Liver (tissue), 3 donors: ENCODE results near the gene ASCL5.

Experiments used
- EGR1 ChIP-seq, 2 donors: IDR thresholded peaks; 2 replicates each; pipeline ENCODE4 v1.6.1; 2016 to 2018; ENCODE audit warnings: antibody characterized with exemption in 2 of 2, low read depth in 2 of 2
- HNF4A ChIP-seq, 2 donors: conservative IDR thresholded peaks; 2 replicates each; pipeline ENCODE4 v1.6.1; 2016; ENCODE audit warnings: antibody characterized with exemption in 2 of 2, mild to moderate bottlenecking in 2 of 2
- JUND ChIP-seq, 2 donors: IDR thresholded peaks; 2 replicates each; pipeline ENCODE4 v1.6.1; 2016; ENCODE audit warnings: antibody characterized with exemption in 2 of 2
- RAD21 ChIP-seq, 2 donors: IDR thresholded peaks; 2 replicates each; pipeline ENCODE4 v1.6.1; 2016; ENCODE audit warnings: antibody characterized with exemption in 2 of 2, mild to moderate bottlenecking in 2 of 2
- RXRA ChIP-seq, 2 donors: IDR thresholded peaks; 2 replicates each; pipeline ENCODE4 v1.6.1; 2017 to 2018; ENCODE audit warnings: antibody characterized with exemption in 2 of 2, mild to moderate bottlenecking in 1 of 2
- SP1 ChIP-seq: IDR thresholded peaks from 2 replicates; pipeline ENCODE4 v1.6.1; 2018; ENCODE audit warnings: antibody characterized with exemption, mild to moderate bottlenecking
- TAF1 ChIP-seq: conservative IDR thresholded peaks from 2 replicates; pipeline ENCODE4 v1.6.1; 2016; ENCODE audit warnings: antibody characterized with exemption, mild to moderate bottlenecking
- YY1 ChIP-seq: IDR thresholded peaks from 2 replicates; pipeline ENCODE4 v1.6.1; 2016; ENCODE audit warnings: antibody characterized with exemption, mild to moderate bottlenecking
- TF ChIP-seq, protein P1 (sequence below): fragments of 150-350 bp; IDR thresholded peaks from 2 replicates; pipeline ENCODE4 v1.5.1; 2017; ENCODE audit warnings: improper control_type of control experiment, low read depth, low read length; ENCODE audit not compliant: missing input control
- TF ChIP-seq, protein P2 (sequence below): IDR thresholded peaks from 2 replicates; pipeline ENCODE4 v1.6.1; 2016; ENCODE audit warnings: antibody characterized with exemption
- TF ChIP-seq, protein P3 (sequence below): IDR thresholded peaks from 2 replicates; pipeline ENCODE4 v1.6.1; 2016; ENCODE audit warnings: antibody characterized with exemption
- TF ChIP-seq, protein P4 (sequence below): IDR thresholded peaks from 2 replicates; pipeline ENCODE4 v1.6.1; 2016; ENCODE audit warnings: antibody characterized with exemption
- TF ChIP-seq, protein P5 (sequence below): IDR thresholded peaks from 2 replicates; pipeline ENCODE4 v1.6.1; 2016; ENCODE audit warnings: antibody characterized with exemption, mild to moderate bottlenecking
- donor health status: healthy.
- donor health status: healthy.

DNA sequence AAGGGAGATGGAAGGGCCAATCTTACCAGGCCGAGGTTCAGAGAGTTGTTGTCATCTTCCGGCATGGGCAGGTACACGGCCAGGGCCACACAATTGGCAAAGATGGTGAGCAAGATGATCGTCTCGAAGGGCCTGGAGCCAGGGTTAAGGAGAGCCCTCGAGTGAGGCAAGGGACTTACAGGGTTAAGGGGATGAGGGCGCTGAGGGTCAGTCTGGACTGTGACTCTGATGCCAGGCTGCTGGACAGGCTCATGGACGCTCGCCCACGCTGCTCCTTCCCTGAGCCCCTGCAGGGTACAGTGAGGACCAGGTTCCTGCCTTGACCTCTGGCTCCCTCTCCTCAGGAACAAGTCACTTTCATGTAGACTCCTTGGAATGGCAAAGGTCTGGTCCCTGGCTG, 16.8 kb downstream of the ASCL5 start:
- TF ChIP-seq HNF4A (conservative IDR thresholded peaks at IDR 0.05) (no peak), RAD21 (IDR thresholded peaks at IDR 0.05) (no peak), YY1 (no peak), TAF1 (no peak), EGR1 (IDR thresholded peaks at IDR 0.05; ENCODE audit: low read depth in 2 of 2) (no peak), JUND (IDR thresholded peaks at IDR 0.05) (no peak), RXRA (IDR thresholded peaks at IDR 0.05) (no peak), SP1 (no peak)
- TF ChIP-seq, protein P1, sequence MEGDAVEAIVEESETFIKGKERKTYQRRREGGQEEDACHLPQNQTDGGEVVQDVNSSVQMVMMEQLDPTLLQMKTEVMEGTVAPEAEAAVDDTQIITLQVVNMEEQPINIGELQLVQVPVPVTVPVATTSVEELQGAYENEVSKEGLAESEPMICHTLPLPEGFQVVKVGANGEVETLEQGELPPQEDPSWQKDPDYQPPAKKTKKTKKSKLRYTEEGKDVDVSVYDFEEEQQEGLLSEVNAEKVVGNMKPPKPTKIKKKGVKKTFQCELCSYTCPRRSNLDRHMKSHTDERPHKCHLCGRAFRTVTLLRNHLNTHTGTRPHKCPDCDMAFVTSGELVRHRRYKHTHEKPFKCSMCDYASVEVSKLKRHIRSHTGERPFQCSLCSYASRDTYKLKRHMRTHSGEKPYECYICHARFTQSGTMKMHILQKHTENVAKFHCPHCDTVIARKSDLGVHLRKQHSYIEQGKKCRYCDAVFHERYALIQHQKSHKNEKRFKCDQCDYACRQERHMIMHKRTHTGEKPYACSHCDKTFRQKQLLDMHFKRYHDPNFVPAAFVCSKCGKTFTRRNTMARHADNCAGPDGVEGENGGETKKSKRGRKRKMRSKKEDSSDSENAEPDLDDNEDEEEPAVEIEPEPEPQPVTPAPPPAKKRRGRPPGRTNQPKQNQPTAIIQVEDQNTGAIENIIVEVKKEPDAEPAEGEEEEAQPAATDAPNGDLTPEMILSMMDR, result no peak
- TF ChIP-seq, protein P2, sequence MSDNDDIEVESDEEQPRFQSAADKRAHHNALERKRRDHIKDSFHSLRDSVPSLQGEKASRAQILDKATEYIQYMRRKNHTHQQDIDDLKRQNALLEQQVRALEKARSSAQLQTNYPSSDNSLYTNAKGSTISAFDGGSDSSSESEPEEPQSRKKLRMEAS, result no peak
- TF ChIP-seq, protein P3, sequence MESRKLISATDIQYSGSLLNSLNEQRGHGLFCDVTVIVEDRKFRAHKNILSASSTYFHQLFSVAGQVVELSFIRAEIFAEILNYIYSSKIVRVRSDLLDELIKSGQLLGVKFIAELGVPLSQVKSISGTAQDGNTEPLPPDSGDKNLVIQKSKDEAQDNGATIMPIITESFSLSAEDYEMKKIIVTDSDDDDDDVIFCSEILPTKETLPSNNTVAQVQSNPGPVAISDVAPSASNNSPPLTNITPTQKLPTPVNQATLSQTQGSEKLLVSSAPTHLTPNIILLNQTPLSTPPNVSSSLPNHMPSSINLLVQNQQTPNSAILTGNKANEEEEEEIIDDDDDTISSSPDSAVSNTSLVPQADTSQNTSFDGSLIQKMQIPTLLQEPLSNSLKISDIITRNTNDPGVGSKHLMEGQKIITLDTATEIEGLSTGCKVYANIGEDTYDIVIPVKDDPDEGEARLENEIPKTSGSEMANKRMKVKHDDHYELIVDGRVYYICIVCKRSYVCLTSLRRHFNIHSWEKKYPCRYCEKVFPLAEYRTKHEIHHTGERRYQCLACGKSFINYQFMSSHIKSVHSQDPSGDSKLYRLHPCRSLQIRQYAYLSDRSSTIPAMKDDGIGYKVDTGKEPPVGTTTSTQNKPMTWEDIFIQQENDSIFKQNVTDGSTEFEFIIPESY, result no peak
- TF ChIP-seq, protein P4, sequence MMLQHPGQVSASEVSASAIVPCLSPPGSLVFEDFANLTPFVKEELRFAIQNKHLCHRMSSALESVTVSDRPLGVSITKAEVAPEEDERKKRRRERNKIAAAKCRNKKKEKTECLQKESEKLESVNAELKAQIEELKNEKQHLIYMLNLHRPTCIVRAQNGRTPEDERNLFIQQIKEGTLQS, result no peak
- TF ChIP-seq, protein P5, sequence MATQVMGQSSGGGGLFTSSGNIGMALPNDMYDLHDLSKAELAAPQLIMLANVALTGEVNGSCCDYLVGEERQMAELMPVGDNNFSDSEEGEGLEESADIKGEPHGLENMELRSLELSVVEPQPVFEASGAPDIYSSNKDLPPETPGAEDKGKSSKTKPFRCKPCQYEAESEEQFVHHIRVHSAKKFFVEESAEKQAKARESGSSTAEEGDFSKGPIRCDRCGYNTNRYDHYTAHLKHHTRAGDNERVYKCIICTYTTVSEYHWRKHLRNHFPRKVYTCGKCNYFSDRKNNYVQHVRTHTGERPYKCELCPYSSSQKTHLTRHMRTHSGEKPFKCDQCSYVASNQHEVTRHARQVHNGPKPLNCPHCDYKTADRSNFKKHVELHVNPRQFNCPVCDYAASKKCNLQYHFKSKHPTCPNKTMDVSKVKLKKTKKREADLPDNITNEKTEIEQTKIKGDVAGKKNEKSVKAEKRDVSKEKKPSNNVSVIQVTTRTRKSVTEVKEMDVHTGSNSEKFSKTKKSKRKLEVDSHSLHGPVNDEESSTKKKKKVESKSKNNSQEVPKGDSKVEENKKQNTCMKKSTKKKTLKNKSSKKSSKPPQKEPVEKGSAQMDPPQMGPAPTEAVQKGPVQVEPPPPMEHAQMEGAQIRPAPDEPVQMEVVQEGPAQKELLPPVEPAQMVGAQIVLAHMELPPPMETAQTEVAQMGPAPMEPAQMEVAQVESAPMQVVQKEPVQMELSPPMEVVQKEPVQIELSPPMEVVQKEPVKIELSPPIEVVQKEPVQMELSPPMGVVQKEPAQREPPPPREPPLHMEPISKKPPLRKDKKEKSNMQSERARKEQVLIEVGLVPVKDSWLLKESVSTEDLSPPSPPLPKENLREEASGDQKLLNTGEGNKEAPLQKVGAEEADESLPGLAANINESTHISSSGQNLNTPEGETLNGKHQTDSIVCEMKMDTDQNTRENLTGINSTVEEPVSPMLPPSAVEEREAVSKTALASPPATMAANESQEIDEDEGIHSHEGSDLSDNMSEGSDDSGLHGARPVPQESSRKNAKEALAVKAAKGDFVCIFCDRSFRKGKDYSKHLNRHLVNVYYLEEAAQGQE, result no peak
